Kidney epithelial cell (primary cell): Measurements from ENCODE around the gene ZFP57. TPM values are rescaled to one million over a fixed set of nuclear protein-coding genes. Genes with fewer than 3 reads are reported as not detected.
A peak's percentile ranks its signal among the peaks of the same experiment; 100 is the strongest.

Experiments used
- DNase-seq: peaks from one replicate; pipeline ENCODE4 v3.0.0-alpha.2; 2010; ENCODE audit warnings: low read depth
- H3K27me3 ChIP-seq: 2 replicates; pipeline ENCODE4 v1.6.0; 2011; ENCODE audit warnings: low read length; ENCODE audit not compliant: control insufficient read depth, insufficient read depth
- H3K36me3 ChIP-seq: 2 replicates; pipeline ENCODE4 v1.5.1; 2011; ENCODE audit warnings: low read length; ENCODE audit not compliant: control insufficient read depth, insufficient read depth
- H3K4me3 ChIP-seq: 2 replicates; pipeline ENCODE4 v1.5.1; 2011; ENCODE audit warnings: low read depth, mild to moderate bottlenecking, control low read depth, low read length
- CTCF ChIP-seq: IDR thresholded peaks from 2 replicates; pipeline ENCODE4 v1.5.1; 2011; ENCODE audit warnings: mild to moderate bottlenecking, moderate library complexity, low read length, control low read depth, inconsistent platforms; ENCODE audit not compliant: insufficient read depth, poor library complexity, severe bottlenecking
- total RNA-seq: library from RNA; depleted of rRNA; stranded (reverse); fragments of >200 nt; gene quantifications from 2 replicates; pipeline ENCODE4 v1.2.3, GENCODE V29; 2015

Gene ZFP57
- total RNA-seq, 1 donor from 2014 or later: 0.08 TPM

- peaks cover 4% of the 10 kb centered on the region for H3K27me3 ChIP-seq
- peak; percentile 61 for TF ChIP-seq CTCF
- no peak for DNase-seq
- H3K4me3 ChIP-seq: no peak overlapping the region
- H3K36me3 ChIP-seq: no peaks in the 10 kb centered on the region
These were observed 24.7 kb upstream of the ZFP57 start for GRCh38 chr6:29705389-29706231.

- H3K36me3 ChIP-seq: no peaks in the 10 kb centered on the region
- H3K27me3 ChIP-seq: no peaks in the 10 kb centered on the region
- peak; percentile 5 for DNase-seq
- no peak overlapping the region for H3K4me3 ChIP-seq
- peak; percentile 74 for TF ChIP-seq CTCF
These were observed 21.7 kb upstream of the ZFP57 start for GRCh38 chr6:29702519-29703103.

GRCh38 chr6:29696147-29697125, 15.5 kb upstream of the ZFP57 start:
- no peak overlapping the region for H3K4me3 ChIP-seq
- H3K27me3 ChIP-seq: no peaks in the 10 kb centered on the region
- TF ChIP-seq CTCF: peak; percentile 60
- H3K36me3 ChIP-seq: no peaks in the 10 kb centered on the region
- no peak for DNase-seq

GRCh38 chr6:29694637-29695036, 13.7 kb upstream of the ZFP57 start:
- H3K4me3 ChIP-seq: no peak overlapping the region

GRCh38 chr6:29685718-29686326, 4.9 kb upstream of the ZFP57 start:
- no peak overlapping the region for H3K4me3 ChIP-seq
- TF ChIP-seq CTCF: no peak
- DNase-seq: no peak
- no peaks in the 10 kb centered on the region for H3K36me3 ChIP-seq
- H3K27me3 ChIP-seq: peaks cover 3% of the 10 kb centered on the region

More at GRCh38 chr6:29694637-29695036, 13.7 kb upstream of the ZFP57 start:
- DNase-seq: no peak
- no peak for TF ChIP-seq CTCF
- Histone ChIP-seq H3K36me3 (no peaks in the 10 kb centered on the region), H3K27me3 (no peaks in the 10 kb centered on the region)
